ENCODE results near the gene ATP1A3.

The ATP1A3 gene

GRCh38 chr19:42003506-42004294, 9.7 kb upstream of the ATP1A3 start:
- H3K4me2 ChIP-seq (ENCODE audit: low read depth, low read length): no peak overlapping the region
- H3F3A ChIP-seq (ENCODE audit: insufficient read depth, low read length): no peaks in the 10 kb centered on the region
- H3K79me2 ChIP-seq (ENCODE audit: low read length): no peaks in the 10 kb centered on the region
- H3K4me1 ChIP-seq (ENCODE audit: low read length): no peaks in the 10 kb centered on the region
- DNase-seq: no peak
- no peaks in the 10 kb centered on the region for H3K36me3 ChIP-seq (replicated peaks; ENCODE audit: insufficient read depth, low read length)
- H3K27me3 ChIP-seq (replicated peaks; ENCODE audit: insufficient read depth, low read length): peaks cover 92% of the 10 kb centered on the region
- TF ChIP-seq EZH2phosphoT487 (IDR thresholded peaks at IDR 0.05; ENCODE audit: low read length) (no peak), CTCF (IDR thresholded peaks at IDR 0.05; ENCODE audit: low read length) (no peak), EZH2 (optimal IDR thresholded peaks at IDR 0.05; ENCODE audit: low read depth, low read length) (no peak)
- no peak overlapping the region for H3K27ac ChIP-seq (ENCODE audit: low read length)
- H4K20me1 ChIP-seq (ENCODE audit: insufficient read depth, low read length): no peaks in the 10 kb centered on the region
- no peak overlapping the region for H3K9ac ChIP-seq (ENCODE audit: low read length)
- H3K4me3 ChIP-seq (ENCODE audit: low read length): no peak overlapping the region
- H3K9me3 ChIP-seq (replicated peaks; ENCODE audit: insufficient read depth, low read length): no peaks in the 10 kb centered on the region
- no peaks in the 10 kb centered on the region for H3K9me2 ChIP-seq (replicated peaks; ENCODE audit: insufficient read depth, low read length)
- no peak overlapping the region for H2AFZ ChIP-seq (ENCODE audit: low read length)

GRCh38 chr19:41999878-42000208, 5.8 kb upstream of the ATP1A3 start:
- Histone ChIP-seq H3F3A (ENCODE audit: insufficient read depth, low read length) (no peaks in the 10 kb centered on the region), H3K9me2 (replicated peaks; ENCODE audit: insufficient read depth, low read length) (no peaks in the 10 kb centered on the region), H4K20me1 (ENCODE audit: insufficient read depth, low read length) (no peaks in the 10 kb centered on the region), H3K27ac (ENCODE audit: low read length) (no peak overlapping the region), H2AFZ (ENCODE audit: low read length) (no peak overlapping the region), H3K36me3 (replicated peaks; ENCODE audit: insufficient read depth, low read length) (no peaks in the 10 kb centered on the region), H3K4me1 (ENCODE audit: low read length) (no peaks in the 10 kb centered on the region), H3K9ac (ENCODE audit: low read length) (no peak overlapping the region), H3K79me2 (ENCODE audit: low read length) (no peaks in the 10 kb centered on the region), H3K27me3 (replicated peaks; ENCODE audit: insufficient read depth, low read length) (peaks cover 92% of the 10 kb centered on the region), H3K9me3 (replicated peaks; ENCODE audit: insufficient read depth, low read length) (no peaks in the 10 kb centered on the region), H3K4me2 (ENCODE audit: low read depth, low read length) (no peak overlapping the region), H3K4me3 (ENCODE audit: low read length) (no peak overlapping the region)
- no peak for DNase-seq
- TF ChIP-seq EZH2 (optimal IDR thresholded peaks at IDR 0.05; ENCODE audit: low read depth, low read length): no peak
- no peak for TF ChIP-seq EZH2phosphoT487 (IDR thresholded peaks at IDR 0.05; ENCODE audit: low read length)
- no peak for TF ChIP-seq CTCF (IDR thresholded peaks at IDR 0.05; ENCODE audit: low read length)

- no peaks in the 10 kb centered on the region for H3K9me3 ChIP-seq (replicated peaks; ENCODE audit: insufficient read depth, low read length)
- DNase-seq: peak; percentile 11
- H3K27me3 ChIP-seq (replicated peaks; ENCODE audit: insufficient read depth, low read length): peaks cover 89% of the 10 kb centered on the region
- H4K20me1 ChIP-seq (ENCODE audit: insufficient read depth, low read length): no peaks in the 10 kb centered on the region
- no peak overlapping the region for H3K27ac ChIP-seq (ENCODE audit: low read length)
- no peak overlapping the region for H3K9ac ChIP-seq (ENCODE audit: low read length)
- H2AFZ ChIP-seq (ENCODE audit: low read length): no peak overlapping the region
- TF ChIP-seq EZH2 (optimal IDR thresholded peaks at IDR 0.05; ENCODE audit: low read depth, low read length) (no peak), CTCF (IDR thresholded peaks at IDR 0.05; ENCODE audit: low read length) (no peak), EZH2phosphoT487 (IDR thresholded peaks at IDR 0.05; ENCODE audit: low read length) (no peak)
- H3K79me2 ChIP-seq (ENCODE audit: low read length): no peaks in the 10 kb centered on the region
- no peaks in the 10 kb centered on the region for H3F3A ChIP-seq (ENCODE audit: insufficient read depth, low read length)
- no peak overlapping the region for H3K4me3 ChIP-seq (ENCODE audit: low read length)
- H3K36me3 ChIP-seq (replicated peaks; ENCODE audit: insufficient read depth, low read length): no peaks in the 10 kb centered on the region
- H3K9me2 ChIP-seq (replicated peaks; ENCODE audit: insufficient read depth, low read length): no peaks in the 10 kb centered on the region
- H3K4me2 ChIP-seq (ENCODE audit: low read depth, low read length): no peak overlapping the region
- H3K4me1 ChIP-seq (ENCODE audit: low read length): no peaks in the 10 kb centered on the region
Observed at GRCh38 chr19:41999071-41999877, 5.2 kb upstream of the ATP1A3 start.
